ENCODE results near the gene MARCHF10. TPM values are rescaled to one million over a fixed set of nuclear protein-coding genes. Genes with fewer than 3 reads are reported as not detected.

MARCHF10 gene
- total and polyA plus RNA-seq, 3 donors from 2014 or later = 61.5 to 266 (median 118) TPM

GRCh38 chr17:62666061-62666800 is 141.9 kb downstream of the MARCHF10 start:
- no peak overlapping the region for H3K27ac ChIP-seq
- no peaks in the 10 kb centered on the region for H3K27me3 ChIP-seq
- WGBS, 2 donors = 69 to 87% methylated on average over 11 to 28 of the region's 30 CpGs
- H3K4me1 ChIP-seq = no peaks in the 10 kb centered on the region
- no peak for TF ChIP-seq POLR2A (IDR thresholded peaks at IDR 0.05)
- no peak for TF ChIP-seq CTCF (IDR thresholded peaks at IDR 0.05)
- H3K9me3 ChIP-seq = no peaks in the 10 kb centered on the region
- intact Hi-C loops (cut with DNase I; ENCODE audit: low total_unique reads) = no loop called here
- H3K4me3 ChIP-seq = no peak overlapping the region
- H3K36me3 ChIP-seq (ENCODE audit: low read depth, missing control alignments) = no peaks in the 10 kb centered on the region
- DNase-seq = no peak

GRCh38 chr17:62665599-62665998 is 142.5 kb downstream of the MARCHF10 start:
- TF ChIP-seq POLR2A (IDR thresholded peaks at IDR 0.05) (no peak), CTCF (IDR thresholded peaks at IDR 0.05) (no peak)
- no peaks in the 10 kb centered on the region for H3K4me1 ChIP-seq
- WGBS, 2 donors = 91 to 100% methylated on average over 1 to 3 of the region's 3 CpGs
- no peaks in the 10 kb centered on the region for H3K9me3 ChIP-seq
- no peak overlapping the region for H3K27ac ChIP-seq
- DNase-seq = no peak
- no peaks in the 10 kb centered on the region for H3K27me3 ChIP-seq
- intact Hi-C loops (cut with DNase I; ENCODE audit: low total_unique reads) = no loop called here
- no peak overlapping the region for H3K4me3 ChIP-seq
- no peaks in the 10 kb centered on the region for H3K36me3 ChIP-seq (ENCODE audit: low read depth, missing control alignments)

GRCh38 chr17:62664336-62665120 is 143.6 kb downstream of the MARCHF10 start:
- TF ChIP-seq POLR2A (IDR thresholded peaks at IDR 0.05) (no peak), CTCF (IDR thresholded peaks at IDR 0.05) (no peak)
- intact Hi-C loops (cut with DNase I; ENCODE audit: low total_unique reads) = no loop called here
- no peaks in the 10 kb centered on the region for H3K36me3 ChIP-seq (ENCODE audit: low read depth, missing control alignments)

GRCh38 chr17:62663304-62663703 is 144.8 kb downstream of the MARCHF10 start:
- H3K27me3 ChIP-seq = no peaks in the 10 kb centered on the region
- no peak for TF ChIP-seq POLR2A (IDR thresholded peaks at IDR 0.05)
- no peak for TF ChIP-seq CTCF (IDR thresholded peaks at IDR 0.05)
- no peak overlapping the region for H3K27ac ChIP-seq
- DNase-seq = no peak
- peaks cover 4% of the 10 kb centered on the region for H3K4me1 ChIP-seq
- H3K36me3 ChIP-seq (ENCODE audit: low read depth, missing control alignments) = no peaks in the 10 kb centered on the region
- H3K9me3 ChIP-seq = no peaks in the 10 kb centered on the region
- 85 to 86% methylated on average over 6 of the region's 6 CpGs for WGBS, 2 donors
- H3K4me3 ChIP-seq = no peak overlapping the region
- intact Hi-C loops (cut with DNase I; ENCODE audit: low total_unique reads) = no loop called here

More at GRCh38 chr17:62664336-62665120, 143.6 kb downstream of the MARCHF10 start:
- DNase-seq = no peak
- Histone ChIP-seq H3K27me3 (no peaks in the 10 kb centered on the region), H3K27ac (no peak overlapping the region), H3K4me3 (no peak overlapping the region), H3K9me3 (no peaks in the 10 kb centered on the region), H3K4me1 (no peaks in the 10 kb centered on the region)
- 85 to 95% methylated on average over 13 to 25 of the region's 25 CpGs for WGBS, 2 donors

Measured in testis (tissue), 3 donors.